NCI-H1930 (cell line): ENCODE data around the gene NALF2.

Experiments used
- DNase-seq, 2 experiments: peaks; one replicate each; lab custom pipeline; 2025; lab: John Stamatoyannopoulos, UW

NALF2 gene

GRCh38 chrX:69503782-69504625 is at the start of gene NALF2:
NALF2 (plus strand) TSS chrX:69504326; CDS start chrX:69505283, 957 bp downstream.
- peak; percentile 18 to 30 for DNase-seq

GRCh38 chrX:69457756-69458155 is 46.4 kb upstream of the NALF2 start:
- DNase-seq = no peak

DNA sequence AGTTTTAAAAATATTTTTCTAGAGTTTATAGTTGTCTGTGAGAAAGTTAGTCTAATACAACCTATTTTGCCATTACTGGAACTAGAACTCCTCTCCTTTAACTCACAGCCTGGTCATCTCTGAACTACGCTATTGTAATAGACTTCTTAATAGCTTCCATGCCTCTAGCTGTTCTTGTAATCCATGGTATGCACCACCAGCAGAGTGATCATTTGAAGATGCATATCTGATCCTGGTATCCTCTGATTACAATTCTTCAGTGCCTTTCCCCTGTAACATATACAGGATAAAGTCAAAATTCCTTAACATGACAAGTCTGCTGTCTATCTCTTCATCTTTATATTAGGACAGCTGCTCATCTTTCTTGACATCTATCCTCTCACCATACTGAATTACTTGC is 37.6 kb upstream of the NALF2 start:
- no peak for DNase-seq

DNA sequence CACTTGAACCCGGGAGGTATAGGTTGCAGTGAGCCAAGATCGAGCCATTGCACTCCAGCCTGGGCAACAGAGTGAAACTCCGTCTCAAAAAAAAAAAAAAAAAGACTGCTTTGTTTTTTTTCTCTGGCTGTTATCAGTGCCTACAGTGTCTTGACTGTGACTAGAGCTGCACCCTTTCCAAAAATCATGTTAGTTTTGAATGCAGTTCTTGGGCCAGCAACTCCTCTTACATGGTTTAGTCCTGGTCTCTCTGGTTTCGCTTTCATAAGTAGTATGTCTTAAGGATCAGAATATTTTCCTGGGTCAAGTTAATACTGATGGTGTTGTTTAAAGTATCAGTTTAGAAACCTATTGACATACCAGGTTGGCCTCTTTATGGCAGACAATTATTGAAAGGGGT is 34.2 kb upstream of the NALF2 start:
- DNase-seq = no peak

GRCh38 chrX:69489625-69490024 is 14.5 kb upstream of the NALF2 start:
- DNase-seq = no peak

DNA sequence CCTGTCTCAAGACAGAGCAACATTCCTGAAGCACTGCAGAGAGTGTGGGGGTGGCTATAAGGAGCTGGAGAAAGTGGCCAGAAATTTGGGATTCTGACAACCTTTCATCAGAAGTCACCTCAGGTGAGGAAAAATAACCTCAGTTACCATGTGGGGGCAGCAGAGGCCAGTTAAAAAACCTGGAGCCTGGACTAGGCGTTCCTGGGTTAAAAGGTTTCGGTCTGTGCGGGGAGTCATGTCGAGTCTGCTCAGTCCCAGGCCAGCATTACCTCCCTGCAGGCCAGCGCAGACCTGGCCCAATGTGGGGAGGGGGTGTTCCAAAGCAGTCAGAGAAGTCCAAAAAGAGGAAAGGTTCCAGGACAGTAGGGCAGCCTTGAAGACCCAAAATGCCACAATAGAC is 10.9 kb upstream of the NALF2 start:
- DNase-seq = peak in 1 of 2 experiments; percentile 0

- DNase-seq = no peak
These were observed 10.4 kb upstream of the NALF2 start for GRCh38 chrX:69493766-69494165.

DNA sequence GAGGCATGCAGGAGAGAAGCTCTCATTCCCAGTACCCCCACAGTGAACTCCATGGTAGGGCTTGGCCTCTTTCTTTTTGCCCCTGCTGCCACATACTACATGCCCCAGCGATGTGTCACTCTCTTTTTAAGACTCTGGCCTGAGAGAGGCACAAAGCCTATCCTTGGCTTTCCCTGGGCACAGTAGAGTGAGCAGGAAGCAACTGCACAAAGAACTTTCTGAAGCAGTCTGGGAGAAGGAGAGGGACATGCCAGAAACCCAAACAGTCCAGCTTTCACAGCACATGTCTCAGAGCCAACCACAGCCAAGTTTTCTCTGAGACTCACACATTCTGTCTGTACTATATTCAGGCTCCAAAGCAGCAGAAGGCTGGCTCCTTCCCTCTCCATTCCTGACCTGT is 7.9 kb upstream of the NALF2 start:
- DNase-seq = no peak

- peak in 1 of 2 experiments; percentile 0 for DNase-seq
These were observed 2.7 kb upstream of the NALF2 start for GRCh38 chrX:69501429-69501828.

GRCh38 chrX:69503228-69503781 is 821 bp upstream of the NALF2 start:
- peak; percentile 4 to 29 for DNase-seq

GRCh38 chrX:69504626-69505612 is 793 bp downstream of the NALF2 start:
- no peak for DNase-seq

GRCh38 chrX:69505772-69506616 is 1.9 kb downstream of the NALF2 start:
- DNase-seq = no peak

- no peak for DNase-seq
These were observed 2.7 kb downstream of the NALF2 start for GRCh38 chrX:69506617-69507499.

GRCh38 chrX:69507500-69507789 is 3.3 kb downstream of the NALF2 start:
- no peak for DNase-seq

- no peak for DNase-seq
These were observed 4.5 kb downstream of the NALF2 start for GRCh38 chrX:69508610-69509009.

GRCh38 chrX:69510137-69510715 is 6.1 kb downstream of the NALF2 start:
- no peak for DNase-seq

DNA sequence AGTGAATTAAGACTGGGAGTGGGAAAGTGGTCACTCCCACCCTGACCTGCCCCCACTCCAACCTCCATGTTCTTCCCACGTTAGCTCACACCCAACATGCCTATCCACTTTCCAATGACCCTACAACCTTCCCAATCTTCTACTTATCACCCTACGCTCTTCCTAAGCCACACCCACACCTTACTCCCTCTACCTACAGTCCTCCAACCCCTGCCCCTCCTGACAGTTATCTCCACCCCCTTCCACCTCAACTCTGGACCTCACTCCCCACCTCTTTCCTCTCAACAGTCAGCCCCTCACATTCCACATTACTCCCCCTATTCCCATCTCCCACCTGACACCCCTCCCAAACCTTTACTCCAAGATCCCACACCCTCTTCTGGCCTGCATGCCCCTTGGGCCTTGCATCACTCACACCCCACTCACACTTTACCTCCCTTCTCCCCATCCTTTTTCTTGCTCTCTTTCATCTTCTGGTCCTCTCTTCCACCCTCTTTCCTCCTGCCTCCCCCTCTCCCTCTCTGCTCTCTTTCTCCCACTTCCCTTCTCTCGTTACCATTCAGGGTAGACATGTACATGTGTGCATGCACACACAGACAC is 6.9 kb downstream of the NALF2 start:
- DNase-seq = no peak

- DNase-seq = no peak
These were observed 17.9 kb downstream of the NALF2 start for GRCh38 chrX:69522052-69522451.

DNA sequence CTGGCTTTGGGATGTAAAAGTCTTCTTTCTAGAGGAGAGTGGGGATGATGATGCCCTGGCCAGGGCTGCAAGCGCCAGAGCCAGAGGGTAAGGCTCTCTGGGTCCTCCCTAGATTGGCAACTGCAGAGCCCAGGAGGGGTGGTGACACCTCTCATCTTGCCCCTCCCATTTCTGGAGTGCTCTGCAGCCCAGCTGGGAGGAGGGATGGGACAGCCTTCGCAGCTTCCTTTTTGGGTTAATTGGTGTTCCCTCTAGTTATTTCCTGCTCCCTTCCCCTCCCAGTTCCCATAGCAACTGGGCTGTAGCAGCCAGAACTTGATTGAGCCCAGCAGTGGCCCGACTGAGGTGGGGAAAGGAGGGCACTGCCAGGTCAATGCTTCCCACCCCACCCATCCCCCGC is 19.2 kb downstream of the NALF2 start:
- DNase-seq = no peak

DNA sequence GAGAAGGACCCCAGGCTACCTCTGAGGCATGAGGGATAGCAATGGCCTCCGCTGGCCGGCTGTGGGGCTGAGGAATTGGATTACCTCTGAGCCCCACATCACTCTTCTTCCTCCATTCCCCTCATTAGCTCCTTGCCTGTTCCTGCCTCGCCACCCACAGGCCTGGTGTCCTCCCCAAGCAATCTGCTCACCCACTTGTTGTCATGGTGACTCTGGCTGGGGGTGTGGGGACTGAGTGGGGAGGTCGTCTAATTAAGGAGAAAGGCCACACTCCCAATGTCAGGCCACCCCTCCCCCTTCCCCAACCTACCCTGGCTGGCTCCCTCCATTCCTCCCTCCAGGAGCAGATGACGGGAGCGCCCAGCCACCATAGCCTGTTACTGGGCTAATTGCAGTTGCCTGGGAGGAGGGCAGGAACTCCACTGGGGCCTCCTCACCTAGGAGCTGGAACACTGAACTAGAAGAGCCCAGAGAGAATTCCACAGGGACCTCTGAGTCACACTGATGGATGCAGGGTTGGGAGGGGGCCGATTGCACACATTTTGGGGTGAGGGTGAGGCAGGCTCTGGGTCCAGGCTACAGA is 20.7 kb downstream of the NALF2 start:
- DNase-seq = no peak
